K562 treated with DMSO at 1 percent for 12 hours (cell line): ENCODE results near the gene XAGE3. TPM values are rescaled to one million over a fixed set of nuclear protein-coding genes. Genes with fewer than 3 reads are reported as not detected.

Experiments used
- total RNA-seq: library from RNA; unstranded; fragments of 300-600 nt; gene quantifications from 2 replicates; pipeline ENCODE4 v1.2.3, GENCODE V29; 2022; ENCODE audit not compliant: insufficient read depth

XAGE3 gene
- total RNA-seq: not detected in 2 replicates

GRCh38 chrX:52867610-52868348 lies at the start of gene XAGE3:
Gene XAGE3, minus strand, starts transcription at chrX:52868083. Its CDS starts 950 bp downstream, at chrX:52867133.

GRCh38 chrX:52896855-52897709 lies 29.2 kb upstream of the XAGE3 start, which contains the start of gene FAM156B:
Gene FAM156B, plus strand, starts transcription at chrX:52897330. Its CDS starts 9,896 bp downstream, at chrX:52907226.

Other genes starting within 250 kb of the XAGE3 start
- not detected in 2 replicates for gene SSX7, start 213.2 kb downstream of the XAGE3 start, total RNA-seq
- gene SSX2, start 160.9 kb downstream of the XAGE3 start, total RNA-seq: 68.8 and 81.3 TPM in 2 replicates
- 88.1 TPM in 1 of 2 replicates, not detected in the other for gene SSX2B, start 116.8 kb downstream of the XAGE3 start, total RNA-seq
- not detected in 2 replicates for gene SPANXN5, start 70.7 kb downstream of the XAGE3 start, total RNA-seq
- gene XAGE5, start 56.8 kb downstream of the XAGE3 start, total RNA-seq: not detected in 2 replicates
- gene FAM156B, start 29.2 kb upstream of the XAGE3 start, total RNA-seq: 8.4 and 9.2 TPM in 2 replicates
- gene FAM156A, start 90.4 kb upstream of the XAGE3 start, total RNA-seq: 2.9 and 7.0 TPM in 2 replicates
- gene GPR173, start 180.7 kb upstream of the XAGE3 start, total RNA-seq: not detected in 2 replicates
- gene TSPYL2, start 214.3 kb upstream of the XAGE3 start, total RNA-seq: 9.0 and 14.2 TPM in 2 replicates
- 0.30 and 1.7 TPM in 2 replicates for gene KANTR, start 226.1 kb upstream of the XAGE3 start, total RNA-seq